KMS-11 (cell line): Measurements from ENCODE around the gene ECI1.
A peak's percentile ranks its signal among the peaks of the same experiment; 100 is the strongest.

Experiments used
- H2AFZ ChIP-seq: fragments of 200-600 bp; sonication (generic); 2 replicates; pipeline ENCODE4 v1.6.1; 2016; ENCODE audit warnings: antibody characterized with exemption, mixed run types, low read depth
- H3K27ac ChIP-seq: fragments of 200-600 bp; sonication (generic); 2 replicates; pipeline ENCODE4 v1.6.1; 2016; ENCODE audit warnings: mild to moderate bottlenecking, mixed run types
- H3K27me3 ChIP-seq: fragments of 200-600 bp; sonication (generic); 2 replicates; pipeline ENCODE4 v1.6.1; 2017; ENCODE audit warnings: mild to moderate bottlenecking, low read depth, mixed run types, moderate library complexity; ENCODE audit not compliant: insufficient read depth
- H3K36me3 ChIP-seq: fragments of 200-600 bp; sonication (generic); 2 replicates; pipeline ENCODE4 v1.6.1; 2017; ENCODE audit warnings: mild to moderate bottlenecking, mixed run types; ENCODE audit not compliant: insufficient read depth
- H3K4me1 ChIP-seq: fragments of 200-600 bp; sonication (generic); 2 replicates; pipeline ENCODE4 v1.6.1; 2016; ENCODE audit warnings: mild to moderate bottlenecking, low read depth, mixed run types; ENCODE audit not compliant: poor library complexity, severe bottlenecking
- H3K4me2 ChIP-seq: fragments of 200-600 bp; sonication (generic); 2 replicates; pipeline ENCODE4 v1.7.0; 2016; ENCODE audit warnings: mild to moderate bottlenecking, mixed run types
- H3K4me3 ChIP-seq: fragments of 200-600 bp; sonication (generic); IDR thresholded peaks from 2 replicates; pipeline ENCODE4 v1.6.1; 2017; ENCODE audit warnings: low read depth, low read length, mixed read lengths; ENCODE audit not compliant: insufficient read depth
- H3K79me2 ChIP-seq: fragments of 200-600 bp; sonication (generic); 2 replicates; pipeline ENCODE4 v1.6.1; 2016; ENCODE audit warnings: low read depth, mixed run types; ENCODE audit not compliant: insufficient read depth
- H3K9ac ChIP-seq: fragments of 200-600 bp; sonication (generic); 2 replicates; pipeline ENCODE4 v1.6.1; 2016; ENCODE audit warnings: mild to moderate bottlenecking, mixed run types
- H4K20me1 ChIP-seq: fragments of 200-600 bp; sonication (generic); 2 replicates; pipeline ENCODE4 v1.6.1; 2016; ENCODE audit warnings: mild to moderate bottlenecking, mixed run types; ENCODE audit not compliant: insufficient read depth
- TF ChIP-seq, protein P1 (sequence below): fragments of 200-600 bp; sonication (generic); conservative IDR thresholded peaks from 2 replicates; pipeline ENCODE4 v1.6.1; 2017; ENCODE audit warnings: low read depth, mild to moderate bottlenecking, antibody characterized with exemption, low read length, moderate library complexity, mixed read lengths

The ECI1 gene

DNA sequence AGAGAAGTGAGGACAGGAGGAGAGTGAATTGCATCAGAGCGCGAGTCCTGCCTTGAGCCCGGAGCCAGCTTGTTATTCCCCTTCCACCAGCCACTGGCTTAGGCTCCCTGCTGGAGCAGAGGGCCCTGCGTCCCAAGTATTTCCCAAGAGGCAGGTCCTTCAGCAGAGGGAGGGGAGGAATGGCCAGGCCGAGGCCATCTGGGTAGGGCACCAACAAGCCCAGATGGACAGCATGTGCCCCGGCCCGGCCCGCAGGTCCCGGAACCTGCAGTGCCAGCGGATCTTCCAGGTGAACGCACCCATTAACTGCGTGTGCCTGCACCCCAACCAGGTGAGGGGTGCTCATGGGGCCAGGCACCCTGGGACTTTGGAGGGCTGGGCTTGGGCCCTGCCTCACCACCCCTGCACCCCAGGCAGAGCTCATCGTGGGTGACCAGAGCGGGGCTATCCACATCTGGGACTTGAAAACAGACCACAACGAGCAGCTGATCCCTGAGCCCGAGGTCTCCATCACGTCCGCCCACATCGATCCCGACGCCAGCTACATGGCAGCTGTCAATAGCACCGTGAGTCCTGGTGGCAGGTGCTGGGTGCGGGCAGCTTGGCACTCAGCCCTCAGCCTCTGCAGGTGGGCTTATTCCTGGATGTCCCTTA, 44.5 kb downstream of the ECI1 start:
- Histone ChIP-seq H3K36me3 (no peaks in the 10 kb centered on the region), H3K9ac (no peak overlapping the region), H2AFZ (no peak overlapping the region), H3K4me2 (peak overlapping the region; percentile 98), H3K79me2 (peaks cover 7% of the 10 kb centered on the region), H3K27me3 (peaks cover 4% of the 10 kb centered on the region; the same call in 1 of the 2 replicates), H3K27ac (no peak overlapping the region), H3K4me1 (peaks cover 15% of the 10 kb centered on the region), H4K20me1 (no peaks in the 10 kb centered on the region), H3K4me3 (no peak overlapping the region)
- TF ChIP-seq, protein P1, sequence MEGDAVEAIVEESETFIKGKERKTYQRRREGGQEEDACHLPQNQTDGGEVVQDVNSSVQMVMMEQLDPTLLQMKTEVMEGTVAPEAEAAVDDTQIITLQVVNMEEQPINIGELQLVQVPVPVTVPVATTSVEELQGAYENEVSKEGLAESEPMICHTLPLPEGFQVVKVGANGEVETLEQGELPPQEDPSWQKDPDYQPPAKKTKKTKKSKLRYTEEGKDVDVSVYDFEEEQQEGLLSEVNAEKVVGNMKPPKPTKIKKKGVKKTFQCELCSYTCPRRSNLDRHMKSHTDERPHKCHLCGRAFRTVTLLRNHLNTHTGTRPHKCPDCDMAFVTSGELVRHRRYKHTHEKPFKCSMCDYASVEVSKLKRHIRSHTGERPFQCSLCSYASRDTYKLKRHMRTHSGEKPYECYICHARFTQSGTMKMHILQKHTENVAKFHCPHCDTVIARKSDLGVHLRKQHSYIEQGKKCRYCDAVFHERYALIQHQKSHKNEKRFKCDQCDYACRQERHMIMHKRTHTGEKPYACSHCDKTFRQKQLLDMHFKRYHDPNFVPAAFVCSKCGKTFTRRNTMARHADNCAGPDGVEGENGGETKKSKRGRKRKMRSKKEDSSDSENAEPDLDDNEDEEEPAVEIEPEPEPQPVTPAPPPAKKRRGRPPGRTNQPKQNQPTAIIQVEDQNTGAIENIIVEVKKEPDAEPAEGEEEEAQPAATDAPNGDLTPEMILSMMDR = no peak

DNA sequence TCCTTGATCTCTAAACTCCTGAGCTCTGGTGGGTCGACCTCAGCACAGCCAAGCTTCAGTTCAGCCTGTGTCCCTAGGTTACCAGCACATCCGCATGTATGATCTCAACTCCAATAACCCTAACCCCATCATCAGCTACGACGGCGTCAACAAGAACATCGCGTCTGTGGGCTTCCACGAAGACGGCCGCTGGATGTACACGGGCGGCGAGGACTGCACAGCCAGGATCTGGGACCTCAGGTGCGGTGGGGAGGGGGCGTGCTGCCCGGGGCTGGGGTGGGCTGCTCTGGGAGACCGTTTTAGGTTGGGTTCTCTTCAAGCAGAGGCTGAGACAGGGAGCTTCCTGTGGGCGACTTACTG, 45.0 kb downstream of the ECI1 start:
- H3K9ac ChIP-seq = peak overlapping the region; percentile 87; the same call in 1 of the 2 replicates

GRCh38 chr16:2205967-2206313, 45.4 kb downstream of the ECI1 start:
- H2AFZ ChIP-seq = peak overlapping the region; percentile 91

More for the DNA sequence above, 45.0 kb downstream of the ECI1 start:
- Histone ChIP-seq H2AFZ (no peak overlapping the region), H3K27me3 (peaks cover 8% of the 10 kb centered on the region; the same call in 1 of the 2 replicates), H3K79me2 (peaks cover 7% of the 10 kb centered on the region), H3K36me3 (no peaks in the 10 kb centered on the region), H3K4me2 (peak overlapping the region; percentile 98), H3K27ac (no peak overlapping the region), H3K4me1 (peaks cover 15% of the 10 kb centered on the region), H3K4me3 (no peak overlapping the region), H4K20me1 (no peaks in the 10 kb centered on the region)
- TF ChIP-seq, protein P1 = no peak

DNA sequence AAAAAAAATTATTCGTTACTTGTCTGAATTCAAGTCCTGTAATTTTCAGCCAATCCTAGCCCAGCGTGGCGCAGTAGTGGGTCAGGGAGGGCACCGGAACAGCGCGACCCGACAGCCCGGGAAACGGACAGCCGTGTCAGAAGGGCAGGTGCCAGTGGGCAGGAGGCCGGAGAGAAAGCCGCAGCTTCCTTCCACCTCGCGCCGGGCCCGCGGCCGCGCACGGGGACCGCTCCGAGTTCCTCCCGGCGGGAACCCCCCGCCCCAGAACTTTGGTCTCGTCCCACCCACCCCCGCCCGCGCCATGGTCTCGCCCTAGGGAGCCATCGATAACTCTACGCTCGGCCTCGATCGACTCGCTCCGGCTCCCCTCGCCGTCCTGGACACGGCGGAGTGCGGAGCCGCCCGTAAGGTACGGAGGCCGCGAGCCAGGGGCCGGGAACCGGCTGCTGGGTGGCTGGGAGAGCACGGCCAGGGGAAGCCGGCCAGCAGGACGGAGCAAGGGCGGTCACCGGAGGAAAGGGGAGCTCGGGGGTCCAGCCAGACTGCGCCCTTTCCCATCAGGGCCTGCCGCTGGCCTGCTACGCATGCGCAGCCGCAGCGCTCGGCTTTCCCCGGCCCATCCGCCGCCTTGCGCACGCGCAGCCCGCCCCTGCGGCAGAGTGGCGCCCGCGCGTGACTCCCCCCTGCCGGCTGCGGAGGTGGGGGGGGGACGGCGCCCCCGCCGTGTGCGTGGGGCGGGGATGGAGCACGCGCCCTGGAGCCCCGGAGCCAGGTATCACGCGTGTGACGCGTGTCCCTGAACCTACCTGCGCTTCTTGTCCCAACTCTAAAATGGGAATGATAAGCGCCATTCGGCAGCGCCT, 46.1 kb downstream of the ECI1 start, which contains the start of gene MLST8:
MLST8 (plus strand) TSS at position 351 of the 863 bp plus-strand sequence. CDS start 632 bp downstream, outside the sequence.
- Histone ChIP-seq H3K27me3 (peaks cover 14% of the 10 kb centered on the region; the same call in 1 of the 2 replicates), H3K27ac (peak within 1 kb of the TSS; percentile 67), H4K20me1 (no peaks in the 10 kb centered on the region), H3K4me1 (peaks cover 15% of the 10 kb centered on the region), H3K4me3 (no peak within 1 kb of the TSS), H3K4me2 (peak within 1 kb of the TSS; percentile 98), H3K36me3 (no peaks in the 10 kb centered on the region), H2AFZ (peak within 1 kb of the TSS; percentile 91), H3K79me2 (peaks cover 7% of the 10 kb centered on the region), H3K9ac (peak within 1 kb of the TSS; percentile 87)
- TF ChIP-seq, protein P1 = no peak

More at GRCh38 chr16:2205967-2206313, 45.4 kb downstream of the ECI1 start:
- H3K27me3 ChIP-seq = peaks cover 10% of the 10 kb centered on the region; the same call in 1 of the 2 replicates
- H3K36me3 ChIP-seq = no peaks in the 10 kb centered on the region
- peaks cover 7% of the 10 kb centered on the region for H3K79me2 ChIP-seq
- peak overlapping the region; percentile 98 for H3K4me2 ChIP-seq
- peaks cover 15% of the 10 kb centered on the region for H3K4me1 ChIP-seq
- no peak overlapping the region for H3K4me3 ChIP-seq
- H3K9ac ChIP-seq = peak overlapping the region; percentile 87; the same call in 1 of the 2 replicates
- TF ChIP-seq, protein P1 = no peak
- H4K20me1 ChIP-seq = no peaks in the 10 kb centered on the region
- peak overlapping the region; percentile 67 for H3K27ac ChIP-seq
